Measurements from ENCODE around the gene XPNPEP2. TPM values are rescaled to one million over a fixed set of nuclear protein-coding genes. Genes with fewer than 3 reads are reported as not detected.

Gene XPNPEP2
- total and polyA plus RNA-seq, 2 experiments from 2014 or later = 0.65 to 0.74 TPM

- Histone ChIP-seq H3K4me1 (ENCODE audit: insufficient read depth) (no peaks in the 10 kb centered on the region; the same call in 1 of the 2 replicates), H3K9ac (no peak overlapping the region), H4K20me1 (ENCODE audit: insufficient read depth) (no peaks in the 10 kb centered on the region), H2AFZ (no peak overlapping the region), H3K4me3 (no peak overlapping the region), H3K36me3 (ENCODE audit: low read depth) (no peaks in the 10 kb centered on the region), H3K4me2 (ENCODE audit: unreplicated experiment) (no peak overlapping the region), H3F3A (ENCODE audit: insufficient read depth) (no peaks in the 10 kb centered on the region), H3K9me2 (ENCODE audit: insufficient read depth) (no peaks in the 10 kb centered on the region), H3K9me3 (ENCODE audit: low read depth) (no peaks in the 10 kb centered on the region), H3K79me2 (ENCODE audit: insufficient read depth) (no peaks in the 10 kb centered on the region), H3K27ac (no peak overlapping the region), H3K27me3 (replicated peaks; ENCODE audit: insufficient read depth) (no peaks in the 10 kb centered on the region)
- 26 to 33% methylated on average over 9 to 10 of the region's 11 CpGs for WGBS, 2 experiments (ENCODE audit: low coverage in 1 of 2, low lambda C conversion rate in 2 of 2, missing lambda C conversion rate in 2 of 2)
- TF ChIP-seq EZH2phosphoT487 (IDR thresholded peaks at IDR 0.05; ENCODE audit: insufficient read depth, low read depth) = no peak
- TF ChIP-seq EZH2 (IDR thresholded peaks at IDR 0.05; ENCODE audit: insufficient read depth, poor library complexity, severe bottlenecking) = no peak
- in situ Hi-C loops (cut with MboI) = no loop called here
- peak; percentile 35 for DNase-seq
Measured at GRCh38 chrX:129719931-129720530, 18.7 kb upstream of the XPNPEP2 start.

DNA sequence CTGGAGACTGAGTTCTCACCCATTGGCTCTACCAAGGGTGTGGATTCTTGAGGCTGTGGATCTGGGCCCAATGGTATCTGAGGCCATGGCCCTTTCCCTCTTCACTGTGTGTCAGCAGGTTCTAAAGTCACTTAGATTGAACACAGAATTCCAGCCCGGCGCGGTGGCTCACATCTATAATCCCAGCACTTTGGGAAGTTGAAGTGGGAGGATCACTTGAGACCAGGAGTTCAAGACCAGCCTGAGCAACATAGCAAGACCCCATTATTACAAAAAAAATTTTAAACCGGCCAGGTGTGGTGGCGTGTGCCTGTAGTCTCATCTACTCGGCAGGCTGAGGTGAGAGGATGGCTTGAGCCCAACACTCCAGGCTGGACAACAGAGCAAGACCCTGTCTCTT is 18.0 kb upstream of the XPNPEP2 start:
- Histone ChIP-seq H3K4me3 (no peak overlapping the region), H4K20me1 (ENCODE audit: insufficient read depth) (no peaks in the 10 kb centered on the region), H3K79me2 (ENCODE audit: insufficient read depth) (no peaks in the 10 kb centered on the region), H3K4me1 (ENCODE audit: insufficient read depth) (no peaks in the 10 kb centered on the region; the same call in 1 of the 2 replicates), H3K27ac (no peak overlapping the region), H3K9ac (no peak overlapping the region), H3K4me2 (ENCODE audit: unreplicated experiment) (no peak overlapping the region), H3K36me3 (ENCODE audit: low read depth) (no peaks in the 10 kb centered on the region), H3K27me3 (replicated peaks; ENCODE audit: insufficient read depth) (no peaks in the 10 kb centered on the region), H3F3A (ENCODE audit: insufficient read depth) (no peaks in the 10 kb centered on the region), H3K9me3 (ENCODE audit: low read depth) (no peaks in the 10 kb centered on the region), H2AFZ (no peak overlapping the region), H3K9me2 (ENCODE audit: insufficient read depth) (no peaks in the 10 kb centered on the region)
- TF ChIP-seq EZH2phosphoT487 (IDR thresholded peaks at IDR 0.05; ENCODE audit: insufficient read depth, low read depth) (no peak), EZH2 (IDR thresholded peaks at IDR 0.05; ENCODE audit: insufficient read depth, poor library complexity, severe bottlenecking) (no peak)
- WGBS, 2 experiments (ENCODE audit: low coverage in 1 of 2, low lambda C conversion rate in 2 of 2, missing lambda C conversion rate in 2 of 2) = 98 to 100% methylated on average over 4 to 6 of the region's 6 CpGs
- no peak for DNase-seq
- in situ Hi-C loops (cut with MboI) = no loop called here

GRCh38 chrX:129721414-129721813 is 17.4 kb upstream of the XPNPEP2 start:
- no peak for DNase-seq
- H3K79me2 ChIP-seq (ENCODE audit: insufficient read depth) = no peaks in the 10 kb centered on the region
- H3K36me3 ChIP-seq (ENCODE audit: low read depth) = no peaks in the 10 kb centered on the region
- H3K9ac ChIP-seq = no peak overlapping the region
- no peaks in the 10 kb centered on the region for H3K9me2 ChIP-seq (ENCODE audit: insufficient read depth)
- no peak overlapping the region for H2AFZ ChIP-seq
- H3K4me2 ChIP-seq (ENCODE audit: unreplicated experiment) = no peak overlapping the region
- H4K20me1 ChIP-seq (ENCODE audit: insufficient read depth) = no peaks in the 10 kb centered on the region
- 93 to 100% methylated on average over 1 to 2 of the region's 2 CpGs for WGBS, 2 experiments (ENCODE audit: low coverage in 1 of 2, low lambda C conversion rate in 2 of 2, missing lambda C conversion rate in 2 of 2)
- no peak overlapping the region for H3K4me3 ChIP-seq
- TF ChIP-seq EZH2 (IDR thresholded peaks at IDR 0.05; ENCODE audit: insufficient read depth, poor library complexity, severe bottlenecking) = no peak
- H3K27ac ChIP-seq = no peak overlapping the region
- H3F3A ChIP-seq (ENCODE audit: insufficient read depth) = no peaks in the 10 kb centered on the region
- in situ Hi-C loops (cut with MboI) = no loop called here
- H3K27me3 ChIP-seq (replicated peaks; ENCODE audit: insufficient read depth) = no peaks in the 10 kb centered on the region
- no peaks in the 10 kb centered on the region; the same call in 1 of the 2 replicates for H3K4me1 ChIP-seq (ENCODE audit: insufficient read depth)
- no peaks in the 10 kb centered on the region for H3K9me3 ChIP-seq (ENCODE audit: low read depth)

DNA sequence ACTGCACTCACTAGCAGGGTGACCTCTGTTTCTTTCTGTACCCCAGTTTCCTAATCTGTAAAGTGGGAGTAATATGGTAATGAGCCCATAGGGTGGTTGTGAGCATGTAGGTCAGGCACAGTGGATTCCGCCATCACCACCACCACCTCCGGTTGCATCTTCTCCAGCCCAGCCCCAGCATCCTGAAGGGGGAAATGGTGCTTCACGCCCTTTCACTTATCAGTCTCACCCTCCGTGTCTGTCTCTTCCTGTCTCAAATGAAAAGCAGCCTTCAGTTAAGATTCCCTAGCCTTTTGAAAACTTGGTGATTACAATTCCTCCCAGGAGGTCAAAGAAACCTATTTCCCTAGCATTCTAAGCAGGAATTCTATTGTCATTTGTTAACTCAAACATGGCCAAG is 16.9 kb upstream of the XPNPEP2 start:
- Histone ChIP-seq H3K9me2 (ENCODE audit: insufficient read depth) (no peaks in the 10 kb centered on the region), H3K4me2 (ENCODE audit: unreplicated experiment) (no peak overlapping the region), H3K79me2 (ENCODE audit: insufficient read depth) (no peaks in the 10 kb centered on the region), H4K20me1 (ENCODE audit: insufficient read depth) (no peaks in the 10 kb centered on the region), H3K36me3 (ENCODE audit: low read depth) (no peaks in the 10 kb centered on the region), H3F3A (ENCODE audit: insufficient read depth) (no peaks in the 10 kb centered on the region), H3K27me3 (replicated peaks; ENCODE audit: insufficient read depth) (no peaks in the 10 kb centered on the region), H3K27ac (no peak overlapping the region), H3K4me3 (no peak overlapping the region), H3K9ac (no peak overlapping the region), H2AFZ (no peak overlapping the region), H3K9me3 (ENCODE audit: low read depth) (no peaks in the 10 kb centered on the region), H3K4me1 (ENCODE audit: insufficient read depth) (no peaks in the 10 kb centered on the region; the same call in 1 of the 2 replicates)
- 92 to 93% methylated on average over 2 to 4 of the region's 4 CpGs for WGBS, 2 experiments (ENCODE audit: low coverage in 1 of 2, low lambda C conversion rate in 2 of 2, missing lambda C conversion rate in 2 of 2)
- no peak for DNase-seq
- TF ChIP-seq EZH2phosphoT487 (IDR thresholded peaks at IDR 0.05; ENCODE audit: insufficient read depth, low read depth) = no peak
- TF ChIP-seq EZH2 (IDR thresholded peaks at IDR 0.05; ENCODE audit: insufficient read depth, poor library complexity, severe bottlenecking) = no peak
- in situ Hi-C loops (cut with MboI) = no loop called here
